Activated naive CD4-positive, alpha-beta T cell treated with Interleukin-2 at 50 U/mL for 16 hours (primary cell): ENCODE data around the gene ELAVL3.
A peak's percentile ranks its signal among the peaks of the same experiment; 100 is the strongest.

Experiments used
- DNase-seq: peaks from one replicate; pipeline ENCODE4 v3.0.0-alpha.2; 2020

ELAVL3 gene

DNA sequence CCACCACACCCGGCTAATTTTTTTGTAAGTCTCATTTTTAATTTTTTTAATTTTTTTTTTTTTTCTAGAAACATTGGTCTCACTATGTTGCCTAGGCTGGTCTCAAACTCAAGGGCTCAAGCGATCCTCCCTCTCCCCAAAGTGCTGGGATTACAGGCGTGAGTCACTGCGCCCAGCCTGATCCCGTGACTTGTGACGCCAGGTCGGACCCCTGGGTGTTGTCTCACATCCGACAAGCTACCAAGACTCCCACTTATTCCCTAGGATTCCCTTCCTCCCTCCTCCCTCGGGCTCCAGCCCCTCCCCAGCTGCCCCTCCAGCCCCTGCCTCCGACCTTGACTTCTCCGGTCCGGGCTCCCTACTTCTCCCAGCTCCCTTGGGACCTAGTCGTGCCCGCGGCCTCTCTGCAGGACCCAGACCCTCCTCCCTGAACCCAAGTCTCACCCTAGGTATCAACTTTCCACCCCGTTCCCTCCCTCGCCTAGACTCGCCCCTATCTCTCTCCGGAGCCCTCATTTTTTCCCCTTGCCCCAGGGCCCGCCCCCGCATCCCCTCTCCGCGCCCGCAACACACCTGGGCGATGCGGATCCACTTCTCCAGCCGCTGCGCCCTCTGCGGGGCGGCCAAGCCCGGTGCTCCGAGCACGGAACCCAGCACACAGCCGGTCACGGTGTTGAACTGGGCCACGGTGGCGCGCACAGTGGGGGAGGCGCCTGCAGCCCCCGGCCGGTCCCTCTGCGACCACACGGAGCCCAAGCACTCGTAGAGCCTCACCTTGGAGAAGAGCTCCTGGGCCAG lies 74.8 kb downstream of the ELAVL3 start:
- peak; percentile 34 for DNase-seq

DNA sequence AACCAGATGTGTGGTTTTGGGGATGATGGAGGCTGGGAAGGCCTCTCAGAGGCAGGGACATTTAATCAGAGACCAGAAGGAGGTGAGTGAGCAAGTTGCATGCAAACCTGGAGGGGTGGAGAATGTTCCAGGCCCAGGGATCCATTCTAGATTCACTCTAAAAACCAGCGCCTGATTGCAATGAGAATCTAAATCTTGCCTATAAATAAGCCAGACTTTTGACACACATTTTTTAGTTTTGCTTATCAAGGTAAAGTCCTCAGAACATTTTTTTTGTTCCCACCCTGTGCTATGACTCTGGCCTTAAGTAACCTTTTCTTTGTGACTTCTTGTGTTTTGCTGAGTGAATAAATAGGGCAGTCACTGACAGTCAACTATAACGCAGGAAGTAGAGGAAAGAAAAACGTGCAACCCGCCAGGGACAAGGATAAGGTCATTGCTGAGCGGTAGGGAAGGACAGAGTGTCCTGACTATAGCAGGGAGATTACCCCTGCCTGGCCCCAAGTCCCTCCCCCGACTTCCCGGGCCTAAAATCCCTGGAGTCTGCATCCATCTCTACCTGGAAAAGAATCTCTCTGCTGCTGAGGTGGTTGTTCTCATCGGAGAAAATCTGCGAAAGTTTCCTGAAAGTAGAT lies 76.1 kb downstream of the ELAVL3 start:
- DNase-seq, result no peak

GRCh38 chr19:11401808-11402543 lies 78.9 kb downstream of the ELAVL3 start:
- no peak for DNase-seq
